Natural killer cell (primary cell): ENCODE results near the gene SLC38A1. TPM values are rescaled to one million over a fixed set of nuclear protein-coding genes. Genes with fewer than 3 reads are reported as not detected.

ENCODE experiments used
- ATAC-seq, 3 donors: fragments of 150-1000 bp in 2 of 3; fragments of 200-7000 bp in 1 of 3; cut with Tn5 transposase; 1 replicate in 1 of 3; 2 replicates in 2 of 3; pipeline ENCODE4 v1.10.0; 2021; ENCODE audit warnings: mild to moderate bottlenecking in 2 of 3, moderate library complexity in 2 of 3
- DNase-seq, 2 donors: peaks; one replicate each; pipeline versions ENCODE4 v3.0.0 to v3.0.0-alpha.2; 2013 to 2021; ENCODE audit warnings: mixed read lengths in 1 of 2
- H3K27ac ChIP-seq: one replicate; pipeline ENCODE4 v1.5.1; 2013; ENCODE audit warnings: mild to moderate bottlenecking, low read length
- H3K27me3 ChIP-seq: one replicate; pipeline ENCODE4 v1.6.1; 2013; ENCODE audit warnings: low read length; ENCODE audit not compliant: control insufficient read depth, insufficient read depth
- H3K36me3 ChIP-seq: one replicate; pipeline ENCODE4 v1.6.1; 2013; ENCODE audit warnings: low read length; ENCODE audit not compliant: control insufficient read depth, insufficient read depth
- H3K4me1 ChIP-seq: one replicate; pipeline ENCODE4 v1.6.1; 2013; ENCODE audit warnings: low read length; ENCODE audit not compliant: control insufficient read depth, insufficient read depth
- H3K4me3 ChIP-seq: one replicate; pipeline ENCODE4 v1.5.1; 2013; ENCODE audit warnings: low read length
- H3K9me3 ChIP-seq: one replicate; pipeline ENCODE4 v1.6.1; 2013; ENCODE audit warnings: low read length; ENCODE audit not compliant: control insufficient read depth, insufficient read depth
- H3K27ac Mint-ChIP-seq, 2 donors: one replicate each; pipeline ENCODE4 v1.8.0; 2022; ENCODE audit warnings: mild to moderate bottlenecking in 2 of 2, mixed read lengths in 2 of 2, moderate library complexity in 1 of 2
- H3K27me3 Mint-ChIP-seq, 2 donors: one replicate each; pipeline ENCODE4 v1.8.0; 2022; ENCODE audit warnings: low read depth in 2 of 2, mixed read lengths in 2 of 2
- H3K36me3 Mint-ChIP-seq: one replicate; pipeline ENCODE4 v1.8.0; 2022; ENCODE audit warnings: mixed read lengths
- H3K4me1 Mint-ChIP-seq, 2 donors: one replicate each; pipeline ENCODE4 v1.8.0; 2022; ENCODE audit warnings: mixed read lengths in 2 of 2
- H3K4me3 Mint-ChIP-seq: one replicate; pipeline ENCODE4 v1.8.0; 2022; ENCODE audit warnings: mild to moderate bottlenecking, moderate library complexity, mixed read lengths
- H3K9me3 Mint-ChIP-seq, 2 donors: one replicate each; pipeline ENCODE4 v1.8.0; 2022; ENCODE audit warnings: mixed read lengths in 2 of 2
- WGBS: methylation state at CpG from one replicate; pipeline ENCODE4 v1.1.7; 2013; ENCODE audit warnings: missing lambda C conversion rate; ENCODE audit not compliant: insufficient coverage; 5-methylcytosine and 5-hydroxymethylcytosine counted together
- intact Hi-C: fragments of 100-400 bp; cut with micrococcal nuclease; formaldehyde crosslinking; loops from one replicate; pipeline ENCODE4 v1.14.2; 2022
- total RNA-seq, 4 donors: library from RNA; stranded (reverse); fragments of 120-200 nt in 1 of 4; gene quantifications; one replicate each; pipeline versions ENCODE4 v1.2.3 to v1.2.4, GENCODE V29; 2013 to 2022
- TF ChIP-seq, protein P1 (sequence below): fragments of 200-600 bp; IDR thresholded peaks from one replicate; pipeline ENCODE4 v1.8.0; 2022; ENCODE audit warnings: antibody characterized with exemption

The SLC38A1 gene
- total RNA-seq, 3 donors from 2014 or later (not counting 1 experiment from before 2014, with no cell fraction given) = 295 to 385 (median 354) TPM

DNA sequence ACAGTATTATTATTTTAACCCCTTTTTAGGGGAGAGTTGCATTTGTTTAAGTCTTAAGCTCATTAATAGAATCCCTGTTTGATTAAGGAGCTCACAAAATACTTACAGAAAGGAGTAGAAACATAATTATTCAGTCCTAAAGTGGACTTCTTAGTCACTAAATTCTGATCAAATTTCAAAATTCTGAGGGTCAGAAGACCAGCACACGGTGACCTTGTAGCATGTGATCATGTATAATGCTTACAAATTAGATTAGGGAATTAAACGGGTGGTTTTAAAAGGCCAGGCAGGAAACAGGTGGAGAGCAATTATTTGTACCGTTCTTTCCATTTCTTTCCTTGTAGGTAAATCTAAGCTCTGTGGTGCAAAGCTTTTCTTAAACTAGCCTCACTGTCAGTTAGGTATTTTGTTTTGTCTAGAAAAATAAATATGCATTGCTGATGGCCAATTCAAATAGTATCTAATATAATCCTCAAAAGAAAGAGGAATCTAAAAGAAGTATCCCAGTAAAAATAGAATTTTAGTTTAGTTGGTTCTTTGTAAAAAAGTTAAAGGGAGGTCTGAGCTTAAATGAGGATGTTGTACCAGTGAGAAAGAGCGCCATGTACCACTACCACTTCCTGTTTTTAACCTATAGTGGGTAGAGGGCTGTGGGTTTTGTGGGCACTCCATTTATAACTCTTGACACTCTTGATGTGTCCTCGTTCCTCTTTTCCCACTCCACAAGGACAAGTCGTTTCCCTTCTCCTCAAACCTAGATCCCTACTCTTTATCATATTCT, 51.1 kb downstream of the SLC38A1 start:
- Histone ChIP-seq H3K36me3 (peaks cover 26% of the 10 kb centered on the region), H3K4me1 (peaks cover 54% of the 10 kb centered on the region), H3K27ac (peak overlapping the region; percentile 87), H3K9me3 (no peaks in the 10 kb centered on the region), H3K27me3 (no peaks in the 10 kb centered on the region), H3K4me3 (peak overlapping the region; percentile 8)
- no peaks in the 10 kb centered on the region for H3K27me3 Mint-ChIP-seq
- peaks cover 10% of the 10 kb centered on the region for H3K36me3 Mint-ChIP-seq
- DNase-seq (peak; percentile 57 to 85), ATAC-seq (peak; percentile 11 to 55 (median 32))
- peak overlapping the region; percentile 97 to 98 for H3K27ac Mint-ChIP-seq
- intact Hi-C loops = loop anchor here (5.0 kb wide), 3 partner anchors 225 to 1595 kb away; partner anchors contain the start of genes ARID2 and SCAF11
- WGBS = 0% methylated on average over 5 of the region's 6 CpGs
- H3K9me3 Mint-ChIP-seq = no peaks in the 10 kb centered on the region
- H3K4me3 Mint-ChIP-seq = peak overlapping the region; percentile 85
- TF ChIP-seq, protein P1, sequence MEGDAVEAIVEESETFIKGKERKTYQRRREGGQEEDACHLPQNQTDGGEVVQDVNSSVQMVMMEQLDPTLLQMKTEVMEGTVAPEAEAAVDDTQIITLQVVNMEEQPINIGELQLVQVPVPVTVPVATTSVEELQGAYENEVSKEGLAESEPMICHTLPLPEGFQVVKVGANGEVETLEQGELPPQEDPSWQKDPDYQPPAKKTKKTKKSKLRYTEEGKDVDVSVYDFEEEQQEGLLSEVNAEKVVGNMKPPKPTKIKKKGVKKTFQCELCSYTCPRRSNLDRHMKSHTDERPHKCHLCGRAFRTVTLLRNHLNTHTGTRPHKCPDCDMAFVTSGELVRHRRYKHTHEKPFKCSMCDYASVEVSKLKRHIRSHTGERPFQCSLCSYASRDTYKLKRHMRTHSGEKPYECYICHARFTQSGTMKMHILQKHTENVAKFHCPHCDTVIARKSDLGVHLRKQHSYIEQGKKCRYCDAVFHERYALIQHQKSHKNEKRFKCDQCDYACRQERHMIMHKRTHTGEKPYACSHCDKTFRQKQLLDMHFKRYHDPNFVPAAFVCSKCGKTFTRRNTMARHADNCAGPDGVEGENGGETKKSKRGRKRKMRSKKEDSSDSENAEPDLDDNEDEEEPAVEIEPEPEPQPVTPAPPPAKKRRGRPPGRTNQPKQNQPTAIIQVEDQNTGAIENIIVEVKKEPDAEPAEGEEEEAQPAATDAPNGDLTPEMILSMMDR = no peak
- H3K4me1 Mint-ChIP-seq = peaks cover 90 to 97% of the 10 kb centered on the region in 2 donors

DNA sequence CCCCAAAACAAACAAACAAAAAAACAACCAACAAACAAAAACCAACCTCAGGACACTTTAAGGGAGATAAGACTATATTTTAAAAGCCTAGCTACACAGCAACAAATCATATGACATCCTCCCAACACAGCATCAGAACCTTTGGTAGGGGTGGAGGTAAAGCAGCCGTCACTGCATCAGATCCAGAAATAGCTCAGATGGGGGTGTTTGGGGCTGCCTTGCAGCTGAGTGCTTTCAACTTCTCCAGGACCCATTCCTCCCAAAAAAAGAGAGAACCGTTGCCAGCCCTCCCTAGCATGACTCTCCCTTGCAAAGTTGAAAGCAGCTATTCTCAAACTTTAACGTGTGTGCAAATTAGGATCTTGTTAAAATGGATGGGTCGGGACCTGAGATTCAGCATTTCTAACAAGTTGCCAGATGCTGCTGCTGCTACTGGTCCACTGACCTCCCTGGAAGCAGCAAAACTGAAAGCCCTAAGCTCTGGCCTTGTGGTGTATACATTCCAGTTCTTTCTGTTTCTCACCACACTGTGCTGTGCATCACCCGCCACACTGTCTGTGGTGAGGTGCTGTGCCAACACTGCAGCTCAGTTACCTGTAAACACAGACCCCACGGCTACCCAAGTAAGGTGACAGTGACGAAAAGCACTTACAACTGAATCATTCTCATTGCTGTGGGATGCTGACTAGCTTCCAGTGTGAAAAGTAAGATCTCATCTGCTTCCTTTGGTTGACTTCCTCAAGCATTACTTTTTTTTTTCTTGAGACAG, 54.0 kb downstream of the SLC38A1 start:
- peaks cover 8% of the 10 kb centered on the region for H3K36me3 Mint-ChIP-seq
- no peaks in the 10 kb centered on the region for H3K9me3 ChIP-seq
- peak overlapping the region; percentile 87 for H3K4me3 Mint-ChIP-seq
- H3K27me3 Mint-ChIP-seq = no peaks in the 10 kb centered on the region
- H3K4me1 Mint-ChIP-seq = peaks cover 90 to 98% of the 10 kb centered on the region in 2 donors
- peak overlapping the region; percentile 87 for H3K27ac ChIP-seq
- ATAC-seq (peak; percentile 66 to 86 (median 82)), DNase-seq (peak; percentile 77 to 94)
- peaks cover 65% of the 10 kb centered on the region for H3K4me1 ChIP-seq
- H3K27me3 ChIP-seq = no peaks in the 10 kb centered on the region
- TF ChIP-seq, protein P1 = no peak
- H3K27ac Mint-ChIP-seq = peak overlapping the region; percentile 97 to 98
- no peak overlapping the region for H3K4me3 ChIP-seq
- no peaks in the 10 kb centered on the region for H3K9me3 Mint-ChIP-seq
- peaks cover 20% of the 10 kb centered on the region for H3K36me3 ChIP-seq
- WGBS = 11% methylated on average over 5 of the region's 7 CpGs
- intact Hi-C loops = loop anchor here (1.0 to 5.0 kb wide), 7 partner anchors 52 to 1597 kb away; partner anchors contain the start of genes ARID2 and SCAF11

GRCh38 chr12:46212108-46212982, 56.5 kb downstream of the SLC38A1 start:
- peaks cover 79 to 96% of the 10 kb centered on the region in 2 donors for H3K4me1 Mint-ChIP-seq
- Histone ChIP-seq H3K27me3 (no peaks in the 10 kb centered on the region), H3K9me3 (no peaks in the 10 kb centered on the region), H3K4me1 (peaks cover 51% of the 10 kb centered on the region), H3K4me3 (no peak overlapping the region), H3K27ac (peak overlapping the region; percentile 87), H3K36me3 (peaks cover 34% of the 10 kb centered on the region)
- H3K27me3 Mint-ChIP-seq = no peaks in the 10 kb centered on the region
- 82% methylated on average over 4 of the region's 4 CpGs for WGBS
- ATAC-seq = no peak
- TF ChIP-seq, protein P1 = no peak
- peak overlapping the region; percentile 32 for H3K4me3 Mint-ChIP-seq
- H3K27ac Mint-ChIP-seq = peak overlapping the region; percentile 97 to 98
- H3K9me3 Mint-ChIP-seq = no peaks in the 10 kb centered on the region
- peaks cover 8% of the 10 kb centered on the region for H3K36me3 Mint-ChIP-seq
- DNase-seq = peak in 1 of 2 donors; percentile 16
- intact Hi-C loops = no loop called here
